ENCODE measurements around the gene CTSH.

DNA sequence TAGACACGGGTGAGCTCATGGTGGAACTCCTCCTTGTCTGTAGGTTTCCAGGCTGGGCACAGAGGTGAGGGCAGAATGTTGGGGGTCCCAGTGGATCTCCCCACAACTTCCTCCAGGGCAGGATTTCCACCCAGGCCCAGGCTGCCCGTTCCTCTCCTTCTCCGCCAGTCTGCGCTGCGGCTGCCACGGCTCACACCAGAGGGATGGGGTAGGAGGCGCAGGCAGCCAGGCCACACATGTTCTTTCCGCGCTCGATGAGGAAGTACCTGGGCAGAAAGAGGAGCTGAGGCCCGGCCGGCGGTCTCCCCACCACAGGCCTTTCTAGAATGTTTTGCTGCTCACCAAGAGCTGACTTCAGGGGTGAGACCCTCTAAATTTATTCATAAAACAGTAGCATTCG lies 22.9 kb downstream of the CTSH start:
- TF ChIP-seq, protein P1, sequence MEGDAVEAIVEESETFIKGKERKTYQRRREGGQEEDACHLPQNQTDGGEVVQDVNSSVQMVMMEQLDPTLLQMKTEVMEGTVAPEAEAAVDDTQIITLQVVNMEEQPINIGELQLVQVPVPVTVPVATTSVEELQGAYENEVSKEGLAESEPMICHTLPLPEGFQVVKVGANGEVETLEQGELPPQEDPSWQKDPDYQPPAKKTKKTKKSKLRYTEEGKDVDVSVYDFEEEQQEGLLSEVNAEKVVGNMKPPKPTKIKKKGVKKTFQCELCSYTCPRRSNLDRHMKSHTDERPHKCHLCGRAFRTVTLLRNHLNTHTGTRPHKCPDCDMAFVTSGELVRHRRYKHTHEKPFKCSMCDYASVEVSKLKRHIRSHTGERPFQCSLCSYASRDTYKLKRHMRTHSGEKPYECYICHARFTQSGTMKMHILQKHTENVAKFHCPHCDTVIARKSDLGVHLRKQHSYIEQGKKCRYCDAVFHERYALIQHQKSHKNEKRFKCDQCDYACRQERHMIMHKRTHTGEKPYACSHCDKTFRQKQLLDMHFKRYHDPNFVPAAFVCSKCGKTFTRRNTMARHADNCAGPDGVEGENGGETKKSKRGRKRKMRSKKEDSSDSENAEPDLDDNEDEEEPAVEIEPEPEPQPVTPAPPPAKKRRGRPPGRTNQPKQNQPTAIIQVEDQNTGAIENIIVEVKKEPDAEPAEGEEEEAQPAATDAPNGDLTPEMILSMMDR (IDR thresholded peaks at IDR 0.05): no peak
- no peak for TF ChIP-seq POLR2A (IDR thresholded peaks at IDR 0.05)
